Measurements from ENCODE around the gene SYNGR3.

GRCh38 chr16:2042986-2043666 lies 53.4 kb downstream of the SYNGR3 start:
- TF ChIP-seq ZNF274 (IDR thresholded peaks at IDR 0.05; ENCODE audit: low read depth, low read length): no peak
- TF ChIP-seq YY1 (IDR thresholded peaks at IDR 0.05; ENCODE audit: insufficient read depth, insufficient read length): no peak
- no peak for TF ChIP-seq SUZ12 (IDR thresholded peaks at IDR 0.05; ENCODE audit: extremely low read depth, insufficient read depth, insufficient read length)

All from NT2/D1 (cell line).